Activated CD4-positive, alpha-beta T cell treated with anti-CD3 and anti-CD28 coated beads, Interleukin-2, amount 50 U/mL, for 48 hours (primary cell): Measurements from ENCODE around the gene SSPN.
A peak's percentile ranks its signal among the peaks of the same experiment; 100 is the strongest.

Source experiments
- DNase-seq, 2 experiments: peaks; one replicate each; pipeline ENCODE4 v3.0.0-alpha.2; 2020

The SSPN gene

DNA sequence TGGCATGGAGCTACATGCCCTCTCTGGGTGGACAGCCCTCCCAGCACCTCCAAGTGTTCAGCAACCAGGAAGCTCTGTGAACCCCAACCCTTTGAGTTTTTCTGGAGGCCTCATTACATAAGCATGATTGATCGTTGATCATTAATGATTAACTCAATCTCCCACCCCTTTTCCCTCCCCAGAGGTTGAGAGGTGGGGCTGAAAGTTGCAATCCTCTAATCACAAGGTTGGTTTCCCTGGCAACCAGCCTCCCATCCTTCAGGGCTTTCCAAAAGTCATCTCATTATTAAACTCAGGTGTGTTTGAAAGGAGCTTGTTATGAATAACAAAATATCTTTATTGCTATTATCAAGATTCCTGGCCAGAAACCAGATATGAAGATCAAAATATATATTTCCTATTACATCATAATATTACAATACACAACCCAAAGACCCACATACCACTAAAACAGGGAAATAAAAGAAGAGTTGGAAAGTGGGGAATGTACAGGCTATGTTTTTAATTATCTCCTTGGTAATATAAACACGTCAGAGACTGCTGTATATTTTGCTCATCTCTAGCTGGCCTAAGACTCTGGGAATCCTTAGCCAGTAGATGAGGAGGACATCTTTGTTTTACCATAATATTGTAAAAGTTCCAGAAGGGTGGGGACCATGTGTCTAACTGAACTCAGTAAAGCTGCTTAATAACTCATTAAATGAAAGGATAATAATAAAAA lies 73.6 kb downstream of the SSPN start:
- DNase-seq = no peak

DNA sequence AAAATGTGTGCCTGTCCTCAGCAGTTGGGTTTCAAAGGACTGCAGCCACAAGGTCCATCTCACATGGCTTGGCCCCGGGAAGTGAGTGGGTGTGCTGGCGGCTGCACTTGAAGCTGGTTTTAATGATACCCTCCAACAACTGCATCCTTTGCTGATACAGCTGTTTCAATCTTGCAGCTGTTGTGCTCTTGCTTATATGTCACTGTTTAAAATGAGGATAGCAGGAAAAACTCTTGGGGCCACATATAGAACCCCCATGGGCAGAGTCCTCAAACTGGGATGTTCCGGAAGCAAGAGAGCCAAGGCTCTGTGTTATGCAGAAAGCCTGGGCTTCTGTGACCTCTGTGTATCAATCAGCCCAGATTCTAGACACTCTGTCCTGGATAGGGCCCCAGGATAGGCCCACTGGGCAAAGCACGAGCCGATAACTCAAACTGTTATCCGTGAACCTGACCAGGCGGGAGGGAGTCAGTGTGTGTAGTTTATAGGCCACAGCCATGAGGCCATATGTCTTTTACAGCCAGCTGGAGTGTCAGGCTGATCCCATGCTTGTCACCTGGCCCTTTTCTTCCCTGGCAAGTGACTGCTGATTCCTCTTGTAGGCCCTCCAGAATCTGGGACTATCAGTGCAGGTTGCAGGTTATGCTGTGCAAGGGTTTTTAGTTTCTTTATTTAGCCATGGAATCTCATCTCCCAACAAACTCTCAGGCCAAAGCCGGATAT lies 74.3 kb downstream of the SSPN start:
- no peak for DNase-seq

DNA sequence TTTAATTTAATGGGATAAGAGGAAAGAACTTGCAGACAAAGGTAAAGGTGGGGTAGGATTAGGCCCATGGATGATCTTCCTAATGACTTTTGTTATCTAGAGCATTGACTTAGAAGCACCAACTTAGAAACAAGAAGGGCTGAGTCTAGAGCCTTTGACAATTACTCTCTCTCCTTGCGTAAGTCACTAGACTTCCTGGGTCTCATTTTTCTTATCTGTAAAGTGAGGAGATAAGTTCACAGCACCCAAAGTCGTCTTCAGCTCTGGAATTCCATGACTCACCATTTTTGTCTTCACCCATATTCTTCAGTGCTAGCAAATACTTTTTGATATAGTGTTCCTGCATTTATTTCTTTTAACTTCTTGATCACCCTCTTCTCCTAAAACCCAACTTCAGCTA lies 75.7 kb downstream of the SSPN start:
- DNase-seq = no peak

DNA sequence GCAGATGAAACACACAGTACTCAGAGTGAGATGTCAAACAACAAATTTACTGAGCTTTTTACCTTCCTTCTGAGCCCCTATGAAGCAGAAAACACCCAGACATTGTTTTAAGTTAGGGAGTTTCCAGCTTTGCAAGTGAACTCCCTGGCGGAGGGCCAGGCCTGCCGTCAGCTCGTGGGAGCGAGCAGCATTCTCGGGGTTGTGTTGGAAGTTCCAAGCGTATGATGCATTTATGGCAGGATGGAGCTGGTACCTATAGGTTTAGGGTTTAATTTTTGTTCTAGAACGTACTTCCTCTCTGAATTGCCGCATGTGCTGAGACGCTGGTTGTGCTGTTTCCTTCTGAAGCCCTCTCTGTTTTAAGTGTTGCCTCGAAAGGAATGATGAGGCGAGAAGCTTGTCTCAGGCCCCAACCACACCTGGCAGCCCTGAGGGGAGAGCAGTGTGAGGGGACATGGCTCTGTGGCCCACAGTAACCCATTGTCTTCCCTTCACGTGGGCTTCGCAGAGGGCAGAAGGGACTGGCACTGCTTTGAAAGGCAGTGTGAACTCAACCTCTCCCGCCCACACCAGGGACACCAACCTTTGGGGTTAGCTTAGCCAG lies 76.6 kb downstream of the SSPN start:
- DNase-seq = peak; percentile 34 to 41

DNA sequence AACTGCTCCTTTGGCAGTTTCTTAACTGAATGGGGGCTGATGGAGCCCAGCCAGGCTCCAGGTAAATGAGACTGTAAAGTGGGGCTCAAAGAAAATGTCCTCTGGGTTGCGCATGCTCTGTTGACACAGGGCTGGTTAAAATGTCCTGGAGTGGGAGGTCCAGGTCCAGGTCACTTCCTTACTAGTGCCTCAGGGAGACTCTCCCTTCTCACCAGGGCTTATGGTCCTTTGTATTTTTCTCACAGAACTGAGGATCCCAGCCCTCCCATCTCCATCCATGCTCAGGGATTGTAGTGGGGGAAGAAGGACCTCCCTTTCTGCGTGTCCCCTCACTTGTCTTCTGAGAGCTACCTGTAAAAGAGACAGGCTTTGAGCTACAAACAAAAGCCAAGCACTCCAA lies 77.5 kb downstream of the SSPN start:
- DNase-seq = no peak

DNA sequence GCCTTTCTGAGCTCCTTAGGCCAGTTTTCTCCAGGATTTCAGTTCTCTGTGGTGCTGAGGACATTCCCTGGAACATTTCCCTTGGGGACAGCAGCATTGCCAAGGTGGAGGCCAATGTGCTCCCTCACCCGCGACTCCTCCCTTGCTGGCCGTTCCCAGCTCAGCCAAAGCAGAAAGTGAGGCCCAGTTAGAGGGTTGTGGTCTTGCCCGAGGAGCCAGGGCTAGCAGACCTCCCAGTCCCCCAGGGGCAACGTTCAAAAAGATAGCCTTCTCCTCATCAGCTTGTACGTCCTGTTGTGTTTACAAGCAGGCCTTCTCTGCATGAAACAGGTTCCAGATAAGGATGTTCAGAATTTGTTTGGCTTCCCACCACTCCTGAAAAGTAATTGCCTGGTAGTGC lies 78.4 kb downstream of the SSPN start:
- no peak for DNase-seq

DNA sequence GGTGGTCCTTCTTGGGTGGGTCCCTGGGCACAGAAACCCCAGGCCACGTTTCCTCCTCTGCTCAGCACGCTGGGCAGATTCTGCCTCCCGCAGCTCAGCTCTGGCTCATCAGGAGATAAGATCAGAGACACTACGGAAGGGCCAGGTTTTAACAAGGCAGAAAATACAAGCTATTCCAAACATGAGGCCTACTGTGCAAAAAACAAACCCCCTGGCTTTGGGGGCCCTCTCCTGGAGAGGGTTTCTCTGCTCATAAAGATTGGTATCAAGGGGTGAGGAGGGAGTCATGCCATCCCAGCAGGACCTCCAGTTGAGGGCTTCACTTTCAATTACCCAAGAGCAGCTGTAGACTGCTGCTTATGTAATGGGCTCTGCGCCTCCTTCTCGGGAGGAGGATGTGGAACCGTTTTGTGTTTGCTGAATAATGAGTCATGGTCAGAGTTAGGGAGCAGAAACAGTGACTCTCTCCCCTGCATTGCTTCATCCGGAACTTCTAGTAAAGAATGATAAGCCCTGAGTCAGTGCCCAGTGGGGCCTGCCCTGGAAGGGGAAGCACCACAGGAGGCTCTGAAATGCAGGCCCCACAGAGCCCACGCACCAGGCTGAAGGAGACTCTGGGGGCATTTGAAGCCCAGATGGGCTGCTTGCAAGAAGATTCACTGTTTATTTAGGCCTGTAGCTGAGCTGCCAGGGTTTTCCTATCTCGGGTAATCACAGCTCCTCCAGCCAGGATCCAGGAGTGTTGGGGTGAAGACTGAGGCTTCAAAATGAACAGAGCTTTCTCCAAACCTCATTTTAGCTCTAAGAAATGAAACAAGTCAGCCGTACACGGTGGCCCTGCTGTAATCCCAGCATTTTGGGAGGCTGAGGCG lies 79.3 kb downstream of the SSPN start:
- peak; percentile 48 to 63 for DNase-seq

DNA sequence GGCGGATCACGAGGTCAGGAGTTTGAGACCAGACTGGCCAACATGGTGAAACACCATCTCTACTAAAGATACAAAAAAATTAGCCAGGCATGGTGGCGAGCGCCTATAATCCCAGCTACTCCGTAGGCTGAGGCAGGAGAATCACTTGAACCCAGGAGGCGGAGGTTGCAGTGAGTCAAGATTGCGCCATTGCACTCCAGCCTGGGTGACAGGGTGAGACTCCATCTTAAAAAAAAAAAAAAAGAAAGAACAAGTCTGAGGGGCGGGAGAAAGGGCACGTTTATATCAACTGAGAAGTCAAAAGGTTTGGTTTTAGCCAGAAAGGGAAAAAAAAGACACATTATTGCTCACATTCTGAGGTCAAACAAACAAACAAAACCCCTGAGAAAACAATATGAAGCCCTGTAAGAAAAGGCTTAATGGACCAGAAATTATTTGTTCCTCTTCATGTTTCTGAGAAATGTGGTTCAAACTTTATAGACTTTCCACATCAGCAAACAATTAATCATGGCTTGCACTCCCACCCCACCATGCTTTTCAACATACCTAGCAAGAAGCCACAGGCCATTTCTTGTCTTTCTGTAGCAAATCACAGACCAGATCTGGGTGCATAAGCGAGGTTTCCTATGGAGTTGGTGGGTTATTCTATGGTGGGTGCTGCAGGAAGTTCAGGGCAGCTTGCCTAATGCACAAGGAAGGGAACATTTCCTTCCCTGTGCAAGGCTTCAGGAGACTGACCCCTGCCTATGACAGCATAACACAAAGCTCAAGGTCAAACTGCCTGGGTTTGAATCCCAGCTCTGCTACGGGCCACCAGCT lies 80.1 kb downstream of the SSPN start:
- DNase-seq = no peak

DNA sequence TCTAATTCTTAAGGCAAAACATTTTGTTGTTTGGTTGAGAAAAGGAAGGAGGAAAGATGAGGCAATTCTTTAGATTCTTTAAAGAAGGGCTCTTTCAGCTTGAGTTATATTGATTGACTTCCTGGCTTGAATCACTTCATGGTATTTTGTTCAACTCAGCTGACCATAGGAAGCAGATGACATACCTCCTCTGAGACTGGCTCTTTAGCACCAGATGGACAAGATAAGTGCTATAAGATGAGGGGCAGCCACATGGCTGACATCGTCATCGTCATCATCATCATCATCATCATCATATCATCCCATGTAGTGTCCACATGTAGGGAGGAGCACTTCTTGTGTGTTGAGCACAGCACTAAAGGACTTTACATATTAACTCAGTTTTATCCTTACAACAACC lies 81.3 kb downstream of the SSPN start:
- DNase-seq = no peak

DNA sequence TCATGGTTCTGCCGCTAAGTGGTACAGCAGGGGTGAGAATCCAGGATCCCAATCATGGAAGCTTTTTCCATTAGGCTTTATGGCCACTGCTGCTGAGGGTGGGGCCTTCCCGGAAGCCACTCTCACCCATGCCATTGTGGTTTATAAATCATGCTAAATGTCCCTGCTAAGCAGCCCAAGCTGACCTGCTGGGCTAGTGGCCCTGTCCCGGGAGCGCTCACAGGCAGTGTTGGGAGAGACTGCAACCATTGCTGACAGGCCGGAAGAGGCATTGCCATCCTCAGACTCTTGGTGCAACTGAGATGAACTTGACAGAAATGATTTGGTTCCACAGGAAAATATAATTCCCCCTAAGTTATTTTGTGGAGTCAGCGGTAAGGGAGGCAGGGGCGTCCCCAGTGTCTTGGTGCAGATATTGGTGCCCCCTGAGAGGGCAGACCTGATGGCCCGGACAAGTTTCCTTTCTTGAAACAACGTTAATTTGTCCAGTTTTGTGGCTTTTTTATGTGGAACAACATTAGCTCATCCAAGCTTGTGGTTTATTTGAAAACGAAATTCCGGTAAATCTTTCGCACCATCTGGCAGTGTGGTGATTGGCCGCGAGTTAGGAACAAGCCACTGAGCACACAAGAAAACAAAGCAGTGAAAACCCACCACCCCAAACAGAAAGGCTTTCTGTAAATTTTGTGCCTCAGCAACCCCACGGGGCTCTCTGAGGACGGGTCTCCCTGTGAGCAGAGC lies 82.3 kb downstream of the SSPN start:
- DNase-seq = no peak

DNA sequence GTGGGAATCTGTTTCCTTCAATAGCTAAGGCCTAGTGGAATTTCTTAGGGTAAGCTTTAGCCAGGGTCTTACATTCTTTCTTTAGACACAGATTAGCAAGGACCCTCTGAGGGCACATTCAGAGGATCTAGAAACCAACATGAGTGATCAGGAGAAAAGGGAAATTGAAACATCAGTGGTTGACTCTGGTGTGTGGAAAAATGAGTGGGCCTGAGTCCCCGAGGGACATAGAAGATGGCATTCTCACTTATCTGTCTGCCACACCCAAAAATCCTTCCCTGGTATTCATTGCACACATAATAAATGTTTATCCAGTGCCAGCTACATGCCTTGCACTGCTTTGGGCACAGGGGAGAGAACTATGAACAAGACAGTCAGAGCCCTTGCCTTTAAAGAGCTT lies 82.9 kb downstream of the SSPN start:
- DNase-seq = no peak

DNA sequence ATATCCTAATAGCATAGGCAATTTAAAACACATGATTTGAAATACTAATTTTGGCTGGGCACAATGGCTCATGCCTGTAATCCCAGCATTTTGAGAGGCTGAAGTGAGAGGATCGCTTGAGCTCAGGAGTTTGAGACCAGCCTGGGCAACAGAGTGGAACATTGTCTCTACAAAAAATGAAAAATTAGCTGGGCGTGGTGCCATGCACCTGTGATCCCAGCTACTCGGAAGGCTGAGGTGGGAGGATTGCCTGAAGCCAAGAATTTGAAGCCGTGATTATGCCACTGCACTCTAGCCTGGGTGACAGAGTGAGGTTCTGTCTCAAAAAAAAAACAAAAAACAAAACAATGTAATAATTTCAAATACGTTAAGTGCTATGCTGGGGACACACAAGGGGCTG lies 83.3 kb downstream of the SSPN start:
- DNase-seq = no peak

DNA sequence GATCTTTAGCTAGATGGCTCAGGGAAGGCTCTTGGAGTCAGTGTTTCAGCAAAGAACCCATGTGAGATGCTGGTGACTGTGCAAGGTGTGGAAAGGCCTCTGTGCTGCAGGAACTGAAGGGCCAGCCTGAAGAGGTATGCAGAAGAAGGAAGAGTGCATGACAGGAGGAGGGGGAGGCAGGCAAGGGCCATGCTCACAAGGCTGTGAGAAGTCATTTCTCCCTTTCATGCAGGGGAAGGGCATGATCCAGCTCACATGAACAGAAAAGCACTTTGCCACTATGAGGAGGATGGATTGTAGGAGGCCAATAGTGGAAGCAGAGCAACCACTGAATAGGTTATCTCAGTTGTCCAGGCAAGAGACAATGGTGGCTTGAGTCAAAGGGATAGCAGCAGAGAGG lies 83.7 kb downstream of the SSPN start:
- DNase-seq = no peak

DNA sequence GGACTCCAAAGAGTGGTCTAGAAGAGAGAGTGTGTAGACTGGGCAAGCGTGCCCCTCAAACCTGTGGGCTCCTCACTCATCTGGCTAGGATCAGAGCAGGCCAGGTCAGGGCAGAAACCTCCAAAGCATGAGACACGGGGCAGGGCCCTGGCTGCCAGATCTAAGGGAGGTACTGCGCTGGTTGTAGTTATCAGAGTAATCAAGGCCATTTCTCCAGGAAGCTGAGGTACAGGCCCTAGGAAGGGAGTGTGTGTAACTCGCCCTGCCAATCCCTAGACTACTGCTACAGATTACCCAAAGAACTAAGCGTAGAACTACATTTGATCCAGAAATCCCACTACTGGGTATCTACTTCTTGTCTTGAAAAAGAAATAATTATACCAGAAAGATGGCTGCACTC lies 84.5 kb downstream of the SSPN start:
- DNase-seq = no peak

DNA sequence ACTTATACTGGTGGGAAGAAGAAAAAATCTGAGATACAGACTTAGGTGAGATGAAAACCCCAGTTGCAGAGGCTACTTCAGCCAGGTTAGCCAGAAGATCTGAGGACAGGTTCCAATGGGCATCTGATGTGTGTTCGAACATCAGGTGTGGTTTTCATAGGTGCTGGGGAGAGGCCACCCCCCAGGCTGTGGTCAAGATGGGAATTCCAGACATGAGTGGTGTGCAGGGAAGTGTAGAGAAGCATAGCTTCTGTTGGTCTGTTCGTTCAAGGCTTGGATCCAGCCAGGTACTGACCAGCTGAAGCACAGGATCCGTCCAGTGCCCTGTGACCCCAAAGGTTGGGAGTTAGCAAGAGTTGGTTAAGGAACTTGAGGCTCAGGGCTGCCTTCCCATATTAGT lies 85.5 kb downstream of the SSPN start:
- DNase-seq = no peak

DNA sequence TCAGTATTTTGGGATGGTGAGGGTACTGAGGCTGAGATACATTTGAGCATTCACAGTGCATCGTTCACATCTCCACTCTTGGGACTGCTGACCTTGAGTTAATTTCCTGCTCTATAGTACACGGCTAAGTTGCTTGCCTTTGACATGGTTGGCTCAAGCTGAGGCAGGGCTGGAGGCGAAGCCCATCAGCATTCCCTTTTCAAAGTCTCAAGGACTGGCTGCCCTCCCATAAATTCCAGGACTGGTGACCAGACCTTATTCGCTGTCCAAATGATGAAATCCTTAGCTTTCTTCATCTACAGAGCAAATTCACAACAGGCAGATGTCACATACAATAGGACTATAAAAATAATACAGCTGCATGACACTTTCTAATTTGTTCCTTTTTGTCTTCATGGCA lies 85.9 kb downstream of the SSPN start:
- DNase-seq = no peak

DNA sequence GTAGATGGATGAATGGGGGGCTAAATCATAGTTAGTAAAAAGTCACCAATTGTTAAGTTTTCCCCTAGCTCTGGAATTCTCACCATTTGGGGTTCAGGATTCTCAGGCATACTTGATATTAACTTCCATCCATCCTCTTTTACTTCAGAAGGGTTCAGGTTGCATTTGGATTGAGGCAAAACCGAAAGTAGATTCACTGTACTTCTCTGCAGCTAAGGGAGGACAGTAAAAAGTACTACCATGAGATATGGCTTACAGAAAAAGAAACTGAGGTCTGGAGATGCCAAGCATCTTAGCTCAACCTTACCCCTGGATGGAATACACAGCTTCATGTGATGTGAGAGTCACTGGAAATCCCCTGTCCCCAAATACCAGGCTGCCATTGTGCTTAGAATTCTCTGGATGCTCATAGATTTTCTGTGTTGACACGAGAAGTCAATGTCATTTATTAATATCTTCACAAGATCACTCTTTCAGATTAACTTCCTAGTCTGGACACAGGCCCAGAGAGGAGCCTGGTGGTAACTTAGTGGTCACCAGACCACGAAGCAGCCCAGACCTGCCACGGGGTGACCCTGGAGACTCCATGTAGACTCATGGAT lies 87.1 kb downstream of the SSPN start:
- DNase-seq = no peak

DNA sequence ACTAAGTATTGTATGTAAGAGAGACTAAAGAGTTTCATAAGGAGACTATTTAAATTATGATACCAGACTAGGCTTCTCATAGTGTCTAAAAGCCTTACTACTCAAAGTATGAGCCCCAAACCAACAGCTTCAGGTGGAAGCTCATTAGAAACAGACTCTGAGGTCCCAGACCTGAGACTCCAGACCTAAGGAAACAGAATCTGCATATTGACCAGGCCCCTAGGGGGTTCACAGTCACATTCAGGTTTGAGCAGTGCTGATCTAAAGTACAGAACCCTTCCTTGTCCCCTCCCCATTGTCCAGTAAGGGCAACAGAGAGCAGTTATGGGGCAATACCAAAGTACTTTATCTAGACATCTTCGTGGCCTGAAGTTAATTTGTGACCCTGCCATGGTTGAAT lies 87.7 kb downstream of the SSPN start:
- DNase-seq = no peak

DNA sequence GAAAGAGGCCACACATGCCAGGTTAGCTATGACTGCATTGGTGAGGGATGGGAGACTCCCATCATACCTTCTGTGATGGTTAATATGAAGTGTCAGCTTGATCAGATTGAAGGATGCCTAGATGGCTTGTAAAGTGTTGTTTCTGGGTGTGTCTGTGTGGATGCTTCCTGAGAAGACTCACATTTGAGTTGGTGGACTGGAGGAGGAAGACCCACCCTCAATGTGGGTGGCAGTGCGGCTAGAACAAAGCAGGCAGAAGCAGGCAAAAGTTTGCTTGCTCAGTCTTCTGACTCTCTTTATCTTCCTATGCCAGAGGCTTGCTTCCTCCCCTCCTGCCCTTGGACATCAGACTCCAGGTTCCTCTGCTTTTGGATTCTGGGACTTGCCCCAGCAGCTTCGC lies 88.2 kb downstream of the SSPN start:
- no peak for DNase-seq

DNA sequence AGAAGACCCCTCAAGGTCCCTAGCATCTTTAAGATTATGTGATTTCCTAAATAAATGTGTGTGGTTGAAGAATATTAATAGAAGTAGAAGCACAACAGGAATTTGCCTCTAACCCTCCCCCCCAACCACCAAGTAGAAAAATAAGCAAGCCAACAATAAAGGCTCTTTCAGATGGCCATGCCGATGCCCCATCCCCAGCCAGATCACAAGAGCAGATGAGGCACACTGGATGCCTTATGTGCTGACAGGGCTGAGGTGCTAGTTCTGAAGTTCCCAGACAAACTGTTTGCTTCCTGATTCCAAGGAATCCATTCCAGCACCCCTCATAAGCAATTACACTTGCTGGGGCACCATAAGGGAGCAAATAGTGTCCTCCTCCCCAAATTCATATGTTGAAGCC lies 90.0 kb downstream of the SSPN start:
- no peak for DNase-seq

DNA sequence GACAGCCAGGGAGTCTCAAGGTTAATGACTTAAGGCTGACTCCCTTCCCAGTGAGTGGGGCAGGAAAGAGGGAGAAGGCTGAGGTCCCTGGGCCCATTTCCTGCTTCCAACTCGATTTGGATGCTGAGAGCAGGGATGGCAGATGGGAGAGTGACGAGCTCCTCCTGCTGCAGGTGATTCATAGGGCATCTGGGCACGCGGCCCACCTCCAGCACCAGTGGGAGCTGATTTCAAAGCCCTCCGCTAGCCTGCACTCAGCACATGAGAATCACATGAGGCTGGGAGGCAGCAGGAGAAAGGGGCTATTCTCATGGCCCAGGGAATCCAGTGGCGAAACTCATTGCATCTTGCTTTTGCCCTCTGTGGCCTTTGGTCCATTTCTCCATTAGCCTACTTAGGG lies 90.8 kb downstream of the SSPN start:
- DNase-seq = no peak
